HepG2 (cell line): ENCODE data around the gene BAHCC1. TPM values are rescaled to one million over a fixed set of nuclear protein-coding genes. Genes with fewer than 3 reads are reported as not detected.

ENCODE experiments used
- ATAC-seq: fragments of 200-7000 bp; cut with Tn5 transposase; 3 replicates; pipeline ENCODE4 v1.9.1; 2020; ENCODE audit warnings: mild to moderate bottlenecking, moderate library complexity
- BruUV-seq: library from RNA; stranded (reverse); fragments of 400-500 nt; replicated peaks from 2 replicates; lab custom pipeline; 2021; lab: Mats Ljungman, UMichigan
- CTCF ChIA-PET: fragments of 300-600 bp; formaldehyde crosslinking; extraction: SDS; loops from one replicate; lab custom pipeline; 2021; ENCODE audit warnings: low total read pairs, inconsistent platforms, low intra/inter-chr PET ratio; lab: Yijun Ruan, JAX
- POLR2A ChIA-PET: fragments of 350-600 bp; sonication (Branson Sonifier 250); formaldehyde crosslinking; loops from one replicate; lab custom pipeline; 2020; ENCODE audit warnings: antibody characterized with exemption, inconsistent platforms; lab: Yijun Ruan, JAX
- DNase-seq: peaks from one replicate; pipeline ENCODE4 v3.0.0-alpha.2; 2015; ENCODE audit warnings: low spot score
- FAIRE-seq: peaks from 3 replicates; lab custom pipeline; 2011; peaks lifted over from hg19 to GRCh38; lab: Jason Lieb, UNC
- H2AFZ ChIP-seq: one replicate; pipeline ENCODE4 v1.6.1; 2011; ENCODE audit warnings: low read length, inconsistent platforms
- H3K27ac ChIP-seq: fragments of 300-600 bp; 3 replicates; pipeline ENCODE4 v1.8.0; 2011; ENCODE audit warnings: mixed run types, mild to moderate bottlenecking, mixed read lengths, low read length, inconsistent platforms; ENCODE audit not compliant: insufficient read depth; ENCODE audit errors: extremely low read length
- H3K27me3 ChIP-seq, 2 experiments: fragments of 200-600 bp in 1 of 2; 2 replicates in 1 of 2; 3 replicates in 1 of 2; pipeline versions ENCODE4 v1.6.0 to v1.8.0; 2011; ENCODE audit warnings: low read length in 2 of 2, mild to moderate bottlenecking in 2 of 2, moderate library complexity in 2 of 2, inconsistent platforms in 1 of 2; ENCODE audit not compliant: insufficient read depth in 2 of 2, control insufficient read depth in 1 of 2
- H3K36me3 ChIP-seq, 2 experiments: fragments of 200-600 bp in 1 of 2; replicated peaks in 1 of 2; 2 replicates in 1 of 2; 3 replicates in 1 of 2; pipeline versions ENCODE4 v1.5.1 to v1.8.0; 2011; ENCODE audit warnings: low read length in 2 of 2, inconsistent platforms in 1 of 2; ENCODE audit not compliant: insufficient read depth in 2 of 2, control insufficient read depth in 1 of 2
- H3K4me1 ChIP-seq: 2 replicates; pipeline ENCODE4 v1.5.1; 2012; ENCODE audit warnings: low read length, inconsistent platforms; ENCODE audit not compliant: insufficient read depth
- H3K4me2 ChIP-seq: 2 replicates; pipeline ENCODE4 v1.6.0; 2011; ENCODE audit warnings: low read depth, low read length, inconsistent platforms
- H3K4me3 ChIP-seq, 3 experiments: fragments of 200-600 bp in 1 of 3; sonication (generic), shearing (Covaris generic) in 1 of 3; replicated peaks in 1 of 3; 2 replicates each; pipeline ENCODE4 v1.5.1; 2011 to 2016; ENCODE audit warnings: low read length in 3 of 3, inconsistent platforms in 2 of 3, low read depth in 2 of 3, mild to moderate bottlenecking in 2 of 3, control low read depth in 1 of 3, mixed read lengths in 1 of 3; ENCODE audit not compliant: insufficient read depth in 1 of 3
- H3K79me2 ChIP-seq: one replicate; pipeline ENCODE4 v1.6.1; 2011; ENCODE audit warnings: low read length, inconsistent platforms; ENCODE audit not compliant: insufficient read depth
- H3K9ac ChIP-seq: 2 replicates; pipeline ENCODE4 v1.6.0; 2011; ENCODE audit warnings: mild to moderate bottlenecking, low read depth, low read length, inconsistent platforms; ENCODE audit not compliant: insufficient read depth
- H3K9me3 ChIP-seq: 2 replicates; pipeline ENCODE4 v1.5.1; 2012; ENCODE audit warnings: mild to moderate bottlenecking, low read length
- H4K20me1 ChIP-seq: 2 replicates; pipeline ENCODE4 v1.6.0; 2011; ENCODE audit warnings: inconsistent platforms, mild to moderate bottlenecking, low read length, moderate library complexity; ENCODE audit not compliant: insufficient read depth
- GTF3A ChIP-seq: sonication (generic); formaldehyde crosslinking; conservative IDR thresholded peaks from 2 replicates; pipeline ENCODE4 v1.4.0; 2020; ENCODE audit warnings: mild to moderate bottlenecking, missing genetic modification reagents
- HNRNPK ChIP-seq: fragments of 200-400 bp; formaldehyde crosslinking; IDR thresholded peaks from 2 replicates; pipeline ENCODE4 v1.6.1; 2018; ENCODE audit warnings: low read length, low read depth, moderate library complexity, mild to moderate bottlenecking; ENCODE audit not compliant: poor library complexity, severe bottlenecking
- MAZ ChIP-seq, 2 experiments: sonication (generic) in 1 of 2; formaldehyde crosslinking in 1 of 2; IDR thresholded peaks; 2 replicates each; pipeline versions ENCODE4 v1.5.0 to v1.6.1; 2012 to 2020; ENCODE audit warnings: low read depth in 2 of 2, mild to moderate bottlenecking in 2 of 2, borderline replicate concordance in 1 of 2, improper control_type of control experiment in 1 of 2, low read length in 1 of 2, missing genetic modification reagents in 1 of 2, moderate library complexity in 1 of 2
- ZNF33A ChIP-seq: sonication (generic); formaldehyde crosslinking; IDR thresholded peaks from 2 replicates; pipeline ENCODE4 v1.5.1; 2020; ENCODE audit warnings: missing genetic modification reagents, mild to moderate bottlenecking, moderate library complexity, borderline replicate concordance
- WGBS: methylation state at CpG from one replicate; pipeline ENCODE4 v1.1.6; 2017; ENCODE audit warnings: low lambda C conversion rate; 5-methylcytosine and 5-hydroxymethylcytosine counted together
- in situ Hi-C: cut with HindIII; loops from 2 replicates; pipeline ENCODE4 v1.10.0; 2017; ENCODE audit warnings: low pct_unique_long_range_greater_than_20kb; ENCODE audit not compliant: extremely low pct_ligation_motif_present
- intact Hi-C: fragments of 100-400 bp; cut with micrococcal nuclease; formaldehyde crosslinking; loops from one replicate; pipeline ENCODE4 v1.10.0; 2022; ENCODE audit not compliant: unreplicated experiment
- polyA plus RNA-seq, 8 experiments: library from polyadenylated mRNA; depleted of rRNA in 3 of 8; stranded (reverse) in 7 of 8; unstranded in 1 of 8; fragments of >200 nt; fragmentation: Illumina TruSeq in 4 of 8; extraction: Trizol in 4 of 8; gene quantifications; 2 replicates each; pipeline versions ENCODE4 v1.2.1 to v1.2.3, GENCODE V29; 2011 to 2016; ENCODE audit warnings: low read depth in 4 of 8, missing spikeins in 1 of 8, mixed read lengths in 1 of 8; ENCODE audit not compliant: insufficient read depth in 1 of 8
- total RNA-seq, 5 experiments: library from RNA; depleted of rRNA; stranded (reverse); fragments of >200 nt; fragmentation: Illumina TruSeq; extraction: Trizol; gene quantifications; 2 replicates each; pipeline ENCODE4 v1.2.3, GENCODE V29; 2016; ENCODE audit warnings: low read depth in 1 of 5
- TF ChIP-seq, protein P1 (sequence below): sonication (generic); formaldehyde crosslinking; IDR thresholded peaks from 2 replicates; pipeline ENCODE4 v1.5.0; 2020; ENCODE audit warnings: mild to moderate bottlenecking, missing genetic modification reagents, borderline replicate concordance
- TF ChIP-seq, protein P2 (sequence below): IDR thresholded peaks from 2 replicates; pipeline ENCODE4 v1.6.1; 2012; ENCODE audit warnings: low read depth, low read length, improper control_type of control experiment
- TF ChIP-seq, protein P3 (sequence below): sonication (generic); formaldehyde crosslinking; IDR thresholded peaks from 2 replicates; pipeline ENCODE4 v1.5.0; 2020; ENCODE audit warnings: missing genetic modification reagents

Gene BAHCC1
- total and polyA plus RNA-seq, 2 of the 13 experiments (the other 11 are each of a cell fraction or from before 2014, with no cell fraction given): 1.4 to 1.7 TPM

DNA sequence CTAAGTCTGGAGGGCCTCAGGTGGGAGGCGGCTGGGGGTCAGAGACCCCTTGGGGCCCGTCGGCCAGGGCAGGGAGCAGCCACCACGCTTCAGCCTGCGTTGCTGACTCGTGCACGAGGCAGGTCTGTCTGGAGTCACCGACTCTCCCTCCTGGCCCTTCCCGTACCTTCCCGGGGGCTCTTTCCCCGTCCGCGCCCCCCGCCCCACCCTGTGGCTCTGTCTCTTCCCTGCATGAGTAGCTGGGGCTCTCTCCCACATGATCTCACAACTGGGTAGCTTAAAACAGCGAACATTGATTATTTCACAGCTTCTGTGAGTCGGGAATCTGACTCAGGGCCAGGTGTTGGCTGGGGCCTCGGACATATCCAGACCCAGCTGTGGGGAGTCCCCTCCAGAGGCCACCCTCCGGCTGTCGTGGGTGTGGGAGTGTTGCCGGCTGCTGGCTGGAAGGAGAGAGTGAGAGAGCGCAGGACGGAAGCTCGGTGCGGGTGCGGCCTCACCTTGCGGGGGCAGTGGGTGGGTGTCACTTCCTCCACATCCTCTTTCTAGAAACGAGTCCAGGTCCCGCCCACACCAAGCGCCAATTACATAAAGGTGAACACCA is 17.3 kb downstream of the BAHCC1 start:
- CTCF ChIA-PET: no interaction called here
- Histone ChIP-seq H3K27ac (no peak overlapping the region), H3K79me2 (no peaks in the 10 kb centered on the region), H3K4me2 (no peak overlapping the region), H3K9ac (no peak overlapping the region), H3K4me3 (no peak overlapping the region), H2AFZ (no peak overlapping the region), H3K27me3 (no peaks in the 10 kb centered on the region), H3K36me3 (no peaks in the 10 kb centered on the region), H4K20me1 (peaks cover under 1% of the 10 kb centered on the region; the same call in 1 of the 2 replicates), H3K4me1 (no peaks in the 10 kb centered on the region), H3K9me3 (no peaks in the 10 kb centered on the region)
- TF ChIP-seq, protein P1, sequence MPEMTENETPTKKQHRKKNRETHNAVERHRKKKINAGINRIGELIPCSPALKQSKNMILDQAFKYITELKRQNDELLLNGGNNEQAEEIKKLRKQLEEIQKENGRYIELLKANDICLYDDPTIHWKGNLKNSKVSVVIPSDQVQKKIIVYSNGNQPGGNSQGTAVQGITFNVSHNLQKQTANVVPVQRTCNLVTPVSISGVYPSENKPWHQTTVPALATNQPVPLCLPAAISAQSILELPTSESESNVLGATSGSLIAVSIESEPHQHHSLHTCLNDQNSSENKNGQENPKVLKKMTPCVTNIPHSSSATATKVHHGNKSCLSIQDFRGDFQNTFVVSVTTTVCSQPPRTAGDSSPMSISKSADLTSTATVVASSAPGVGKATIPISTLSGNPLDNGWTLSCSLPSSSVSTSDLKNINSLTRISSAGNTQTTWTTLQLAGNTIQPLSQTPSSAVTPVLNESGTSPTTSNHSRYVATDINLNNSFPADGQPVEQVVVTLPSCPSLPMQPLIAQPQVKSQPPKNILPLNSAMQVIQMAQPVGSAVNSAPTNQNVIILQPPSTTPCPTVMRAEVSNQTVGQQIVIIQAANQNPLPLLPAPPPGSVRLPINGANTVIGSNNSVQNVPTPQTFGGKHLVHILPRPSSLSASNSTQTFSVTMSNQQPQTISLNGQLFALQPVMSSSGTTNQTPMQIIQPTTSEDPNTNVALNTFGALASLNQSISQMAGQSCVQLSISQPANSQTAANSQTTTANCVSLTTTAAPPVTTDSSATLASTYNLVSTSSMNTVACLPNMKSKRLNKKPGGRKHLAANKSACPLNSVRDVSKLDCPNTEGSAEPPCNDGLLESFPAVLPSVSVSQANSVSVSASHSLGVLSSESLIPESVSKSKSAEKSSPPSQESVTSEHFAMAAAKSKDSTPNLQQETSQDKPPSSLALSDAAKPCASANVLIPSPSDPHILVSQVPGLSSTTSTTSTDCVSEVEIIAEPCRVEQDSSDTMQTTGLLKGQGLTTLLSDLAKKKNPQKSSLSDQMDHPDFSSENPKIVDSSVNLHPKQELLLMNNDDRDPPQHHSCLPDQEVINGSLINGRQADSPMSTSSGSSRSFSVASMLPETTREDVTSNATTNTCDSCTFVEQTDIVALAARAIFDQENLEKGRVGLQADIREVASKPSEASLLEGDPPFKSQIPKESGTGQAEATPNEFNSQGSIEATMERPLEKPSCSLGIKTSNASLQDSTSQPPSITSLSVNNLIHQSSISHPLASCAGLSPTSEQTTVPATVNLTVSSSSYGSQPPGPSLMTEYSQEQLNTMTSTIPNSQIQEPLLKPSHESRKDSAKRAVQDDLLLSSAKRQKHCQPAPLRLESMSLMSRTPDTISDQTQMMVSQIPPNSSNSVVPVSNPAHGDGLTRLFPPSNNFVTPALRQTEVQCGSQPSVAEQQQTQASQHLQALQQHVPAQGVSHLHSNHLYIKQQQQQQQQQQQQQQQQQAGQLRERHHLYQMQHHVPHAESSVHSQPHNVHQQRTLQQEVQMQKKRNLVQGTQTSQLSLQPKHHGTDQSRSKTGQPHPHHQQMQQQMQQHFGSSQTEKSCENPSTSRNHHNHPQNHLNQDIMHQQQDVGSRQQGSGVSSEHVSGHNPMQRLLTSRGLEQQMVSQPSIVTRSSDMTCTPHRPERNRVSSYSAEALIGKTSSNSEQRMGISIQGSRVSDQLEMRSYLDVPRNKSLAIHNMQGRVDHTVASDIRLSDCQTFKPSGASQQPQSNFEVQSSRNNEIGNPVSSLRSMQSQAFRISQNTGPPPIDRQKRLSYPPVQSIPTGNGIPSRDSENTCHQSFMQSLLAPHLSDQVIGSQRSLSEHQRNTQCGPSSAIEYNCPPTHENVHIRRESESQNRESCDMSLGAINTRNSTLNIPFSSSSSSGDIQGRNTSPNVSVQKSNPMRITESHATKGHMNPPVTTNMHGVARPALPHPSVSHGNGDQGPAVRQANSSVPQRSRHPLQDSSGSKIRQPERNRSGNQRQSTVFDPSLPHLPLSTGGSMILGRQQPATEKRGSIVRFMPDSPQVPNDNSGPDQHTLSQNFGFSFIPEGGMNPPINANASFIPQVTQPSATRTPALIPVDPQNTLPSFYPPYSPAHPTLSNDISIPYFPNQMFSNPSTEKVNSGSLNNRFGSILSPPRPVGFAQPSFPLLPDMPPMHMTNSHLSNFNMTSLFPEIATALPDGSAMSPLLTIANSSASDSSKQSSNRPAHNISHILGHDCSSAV (CRISPR knock-in tag): no peak
- TF ChIP-seq, protein P2, sequence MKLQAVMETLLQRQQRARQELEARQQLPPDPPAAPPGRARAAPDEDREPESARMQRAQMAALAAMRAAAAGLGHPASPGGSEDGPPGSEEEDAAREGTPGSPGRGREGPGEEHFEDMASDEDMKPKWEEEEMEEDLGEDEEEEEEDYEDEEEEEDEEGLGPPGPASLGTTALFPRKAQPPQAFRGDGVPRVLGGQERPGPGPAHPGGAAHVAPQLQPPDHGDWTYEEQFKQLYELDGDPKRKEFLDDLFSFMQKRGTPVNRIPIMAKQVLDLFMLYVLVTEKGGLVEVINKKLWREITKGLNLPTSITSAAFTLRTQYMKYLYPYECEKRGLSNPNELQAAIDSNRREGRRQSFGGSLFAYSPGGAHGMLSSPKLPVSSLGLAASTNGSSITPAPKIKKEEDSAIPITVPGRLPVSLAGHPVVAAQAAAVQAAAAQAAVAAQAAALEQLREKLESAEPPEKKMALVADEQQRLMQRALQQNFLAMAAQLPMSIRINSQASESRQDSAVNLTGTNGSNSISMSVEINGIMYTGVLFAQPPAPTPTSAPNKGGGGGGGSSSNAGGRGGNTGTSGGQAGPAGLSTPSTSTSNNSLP: no peak
- no peak for TF ChIP-seq GTF3A (CRISPR knock-in tag)
- no peak for TF ChIP-seq MAZ (IDR thresholded peaks at IDR 0.05; ENCODE audit: borderline replicate concordance, low read depth, low read length)
- TF ChIP-seq MAZ (CRISPR knock-in tag; IDR thresholded peaks at IDR 0.05; ENCODE audit: low read depth): no peak
- no peak for TF ChIP-seq ZNF33A (CRISPR knock-in tag)
- TF ChIP-seq HNRNPK: no peak
- TF ChIP-seq, protein P3, sequence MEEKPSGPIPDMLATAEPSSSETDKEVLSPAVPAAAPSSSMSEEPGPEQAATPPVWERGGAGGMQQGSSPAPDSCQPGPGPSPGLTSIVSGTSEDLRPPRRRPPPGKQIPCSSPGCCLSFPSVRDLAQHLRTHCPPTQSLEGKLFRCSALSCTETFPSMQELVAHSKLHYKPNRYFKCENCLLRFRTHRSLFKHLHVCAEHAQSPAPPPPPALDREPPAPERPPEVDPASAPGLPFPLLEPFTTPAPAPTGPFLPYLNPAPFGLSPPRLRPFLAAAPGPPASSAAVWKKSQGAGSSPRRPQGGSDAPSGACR: no peak
- in situ Hi-C loops: no loop called here
- BruUV-seq: no TSS peak
- WGBS: 75% methylated on average over 29 of the region's 29 CpGs
- no peak for FAIRE-seq
- no peak for DNase-seq
- ATAC-seq: no peak
- POLR2A ChIA-PET: no interaction called here
- intact Hi-C loops: no loop called here
